H9 (cell line): ENCODE measurements around the gene MLIP. TPM values are rescaled to one million over a fixed set of nuclear protein-coding genes. Genes with fewer than 3 reads are reported as not detected.

Source experiments
- DNase-seq: peaks from one replicate; pipeline ENCODE4 v3.0.0-alpha.2; 2017
- H2AFZ ChIP-seq: one replicate; pipeline ENCODE4 v1.6.1; 2013; ENCODE audit warnings: mild to moderate bottlenecking, low read length, control low read depth, moderate library complexity
- H2AK5ac ChIP-seq: 2 replicates; pipeline ENCODE4 v1.6.1; 2013; ENCODE audit warnings: low read length, control low read depth, mixed read lengths; ENCODE audit not compliant: insufficient read length
- H2BK120ac ChIP-seq: one replicate; pipeline ENCODE4 v1.6.1; 2013; ENCODE audit warnings: low read depth, mild to moderate bottlenecking, low read length, control low read depth, inconsistent platforms; ENCODE audit not compliant: poor library complexity, severe bottlenecking
- H2BK12ac ChIP-seq: 2 replicates; pipeline ENCODE4 v1.6.1; 2013; ENCODE audit warnings: low read length, control low read depth, mixed read lengths, low read depth; ENCODE audit not compliant: insufficient read length
- H2BK15ac ChIP-seq: 2 replicates; pipeline ENCODE4 v1.6.1; 2013; ENCODE audit warnings: low read depth, low read length, control low read depth
- H2BK20ac ChIP-seq: one replicate; pipeline ENCODE4 v1.6.1; 2013; ENCODE audit warnings: low read depth, mild to moderate bottlenecking, low read length, control low read depth, inconsistent platforms; ENCODE audit not compliant: poor library complexity, severe bottlenecking
- H2BK5ac ChIP-seq: 2 replicates; pipeline ENCODE4 v1.6.1; 2013; ENCODE audit warnings: low read length, control low read depth, mixed read lengths; ENCODE audit not compliant: insufficient read length
- H3K14ac ChIP-seq: 2 replicates; pipeline ENCODE4 v1.6.1; 2013; ENCODE audit warnings: low read length, control low read depth; ENCODE audit not compliant: insufficient read depth
- H3K18ac ChIP-seq: 2 replicates; pipeline ENCODE4 v1.6.1; 2013; ENCODE audit warnings: low read depth, mild to moderate bottlenecking, mixed read lengths, low read length, control low read depth; ENCODE audit not compliant: insufficient read length
- H3K23ac ChIP-seq: 2 replicates; pipeline ENCODE4 v1.6.1; 2013; ENCODE audit warnings: low read length, control low read depth, mixed read lengths, low read depth; ENCODE audit not compliant: insufficient read length
- H3K23me2 ChIP-seq: 2 replicates; pipeline ENCODE4 v1.6.1; 2013; ENCODE audit warnings: low read depth, mild to moderate bottlenecking, mixed read lengths, low read length, control low read depth; ENCODE audit not compliant: insufficient read length, poor library complexity, severe bottlenecking
- H3K27ac ChIP-seq: 2 replicates; pipeline ENCODE4 v1.5.1; 2013; ENCODE audit warnings: low read length, control low read depth, mixed read lengths, low read depth; ENCODE audit not compliant: insufficient read length
- H3K27me3 ChIP-seq: 2 replicates; pipeline ENCODE4 v1.6.1; 2013; ENCODE audit warnings: low read length, control low read depth, inconsistent platforms; ENCODE audit not compliant: insufficient read depth
- H3K4ac ChIP-seq: 2 replicates; pipeline ENCODE4 v1.6.1; 2013; ENCODE audit warnings: low read depth, mild to moderate bottlenecking, control low read depth, inconsistent platforms, low read length, moderate library complexity
- H3K4me1 ChIP-seq: 2 replicates; pipeline ENCODE4 v1.6.1; 2013; ENCODE audit warnings: low read length, control low read depth, inconsistent platforms; ENCODE audit not compliant: insufficient read depth
- H3K4me2 ChIP-seq: 2 replicates; pipeline ENCODE4 v1.6.1; 2013; ENCODE audit warnings: low read length, control low read depth, mixed read lengths; ENCODE audit not compliant: insufficient read length, insufficient read depth
- H3K56ac ChIP-seq: 2 replicates; pipeline ENCODE4 v1.6.1; 2013; ENCODE audit warnings: low read depth, mild to moderate bottlenecking, mixed read lengths, low read length, control low read depth; ENCODE audit not compliant: insufficient read length
- H3K79me1 ChIP-seq: 2 replicates; pipeline ENCODE4 v1.6.1; 2013; ENCODE audit warnings: low read depth, mild to moderate bottlenecking, moderate library complexity, low read length, control low read depth, inconsistent platforms; ENCODE audit not compliant: insufficient read depth, poor library complexity, severe bottlenecking
- H3K79me2 ChIP-seq: 2 replicates; pipeline ENCODE4 v1.6.1; 2013; ENCODE audit warnings: low read length, control low read depth, inconsistent platforms; ENCODE audit not compliant: insufficient read depth
- H3K9ac ChIP-seq: 2 replicates; pipeline ENCODE4 v1.6.1; 2013; ENCODE audit warnings: low read length, control low read depth, mixed read lengths; ENCODE audit not compliant: insufficient read length; ENCODE audit errors: extremely low read depth
- H3K9me3 ChIP-seq: one replicate; pipeline ENCODE4 v1.6.1; 2013; ENCODE audit warnings: low read depth, low read length, inconsistent platforms; ENCODE audit not compliant: control insufficient read depth
- H3T11ph ChIP-seq: one replicate; pipeline ENCODE4 v1.6.1; 2013; ENCODE audit warnings: mild to moderate bottlenecking, low read length, control low read depth, inconsistent platforms
- H4K20me1 ChIP-seq: one replicate; pipeline ENCODE4 v1.6.1; 2013; ENCODE audit not compliant: control insufficient read depth, insufficient read length, insufficient read depth
- H4K5ac ChIP-seq: 2 replicates; pipeline ENCODE4 v1.6.1; 2013; ENCODE audit warnings: low read depth, mild to moderate bottlenecking, mixed read lengths, low read length, control low read depth; ENCODE audit not compliant: insufficient read length
- H4K8ac ChIP-seq: replicated peaks from 2 replicates; pipeline ENCODE4 v1.6.1; 2013; ENCODE audit warnings: low read length, control low read depth, mixed read lengths, low read depth; ENCODE audit not compliant: insufficient read length
- H4K91ac ChIP-seq: 2 replicates; pipeline ENCODE4 v1.6.1; 2013; ENCODE audit warnings: low read depth, mild to moderate bottlenecking, moderate library complexity, mixed read lengths, low read length, control low read depth; ENCODE audit not compliant: insufficient read length
- H3K27ac Mint-ChIP-seq, 3 experiments: 2 replicates in 2 of 3; 3 replicates in 1 of 3; pipeline ENCODE4 v1.8.0; 2020 to 2021; ENCODE audit warnings: mixed read lengths in 3 of 3, mild to moderate bottlenecking in 1 of 3, moderate library complexity in 1 of 3
- H3K27me3 Mint-ChIP-seq: 2 replicates; pipeline ENCODE4 v1.8.0; 2021; ENCODE audit warnings: low read depth, mild to moderate bottlenecking, moderate library complexity, mixed read lengths
- H3K36me3 Mint-ChIP-seq, 3 experiments: 2 replicates in 2 of 3; 3 replicates in 1 of 3; pipeline ENCODE4 v1.8.0; 2020 to 2021; ENCODE audit warnings: low read depth in 3 of 3, mixed read lengths in 3 of 3; ENCODE audit not compliant: insufficient read depth in 1 of 3
- H3K4me1 Mint-ChIP-seq, 2 experiments: 2 replicates each; pipeline ENCODE4 v1.8.0; 2020; ENCODE audit warnings: mixed read lengths in 2 of 2
- H3K4me3 Mint-ChIP-seq, 2 experiments: 2 replicates in 1 of 2; 3 replicates in 1 of 2; pipeline ENCODE4 v1.8.0; 2020 to 2021; ENCODE audit warnings: mild to moderate bottlenecking in 2 of 2, mixed read lengths in 2 of 2, moderate library complexity in 1 of 2
- H3K9me3 Mint-ChIP-seq, 2 experiments: 2 replicates in 1 of 2; 3 replicates in 1 of 2; pipeline ENCODE4 v1.8.0; 2020; ENCODE audit warnings: mild to moderate bottlenecking in 2 of 2, mixed read lengths in 2 of 2, moderate library complexity in 1 of 2
- WGBS: extraction: QIAGEN DNeasy Blood & Tissue Kit; methylation state at CpG from one replicate; pipeline ENCODE4 v1.1.7; 2013; ENCODE audit warnings: missing lambda C conversion rate, low lambda C conversion rate, mixed read lengths; ENCODE audit not compliant: insufficient read length; ENCODE audit errors: extremely low coverage; 5-methylcytosine and 5-hydroxymethylcytosine counted together
- total RNA-seq: library from RNA; stranded (reverse); gene quantifications from 2 replicates; pipeline ENCODE4 v1.2.1, GENCODE V29; 2021
- TF ChIP-seq, protein P1 (sequence below): fragments of 200-600 bp; sonication (generic); conservative IDR thresholded peaks from 3 replicates; pipeline ENCODE4 v1.8.0; 2021; ENCODE audit warnings: antibody characterized with exemption, mild to moderate bottlenecking

The MLIP gene
- total RNA-seq, 1 experiment from 2014 or later: not detected

DNA sequence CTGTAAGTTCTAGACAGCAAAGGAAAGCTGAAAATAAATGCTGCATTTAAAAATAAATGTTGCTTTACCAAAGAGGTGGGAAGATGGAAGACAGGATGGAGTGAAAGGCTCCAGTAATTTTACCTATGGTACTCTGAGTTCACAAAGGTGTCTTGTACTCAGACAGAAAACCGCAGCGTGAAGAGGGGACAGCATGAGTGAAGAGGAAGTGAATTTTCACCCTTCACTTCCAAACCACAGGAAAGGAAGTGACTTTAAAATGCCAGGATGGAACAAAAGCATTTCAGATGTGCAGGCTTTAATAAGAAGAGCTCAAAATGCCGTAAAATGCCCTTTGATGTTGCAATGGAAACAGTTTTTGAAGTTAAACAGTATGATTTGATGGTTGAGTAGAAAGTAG lies 105.8 kb downstream of the MLIP start:
- no peaks in the 10 kb centered on the region for H3K9me3 ChIP-seq
- no peak overlapping the region for H3K14ac ChIP-seq
- H2BK5ac ChIP-seq: no peak overlapping the region
- no peak overlapping the region for H2BK20ac ChIP-seq
- H4K20me1 ChIP-seq: no peaks in the 10 kb centered on the region
- no peak overlapping the region for H4K91ac ChIP-seq
- no peak overlapping the region for H2AK5ac ChIP-seq
- no peaks in the 10 kb centered on the region for H3K79me2 ChIP-seq
- Mint-ChIP-seq H3K27ac (no peak overlapping the region; a peak in 1 of 7 replicates), H3K4me3 (no peak overlapping the region), H3K9me3 (no peaks in the 10 kb centered on the region; a peak in 1 of 5 replicates), H3K36me3 (no peaks in the 10 kb centered on the region), H3K27me3 (no peaks in the 10 kb centered on the region), H3K4me1 (no peaks in the 10 kb centered on the region)
- H4K5ac ChIP-seq: no peak overlapping the region
- H3K18ac ChIP-seq: no peak overlapping the region
- no peak overlapping the region for H3K9ac ChIP-seq
- no peak overlapping the region for H2AFZ ChIP-seq
- H3K4ac ChIP-seq: no peak overlapping the region
- H3K4me1 ChIP-seq: no peaks in the 10 kb centered on the region
- no peak overlapping the region for H3K56ac ChIP-seq
- no peak for DNase-seq
- H3K79me1 ChIP-seq: no peaks in the 10 kb centered on the region
- no peak overlapping the region for H3T11ph ChIP-seq
- H3K23ac ChIP-seq: no peak overlapping the region
- no peak overlapping the region for H4K8ac ChIP-seq
- H2BK15ac ChIP-seq: no peak overlapping the region
- no peaks in the 10 kb centered on the region for H3K27me3 ChIP-seq
- no CpG with 5 or more reads among the region's 3 CpGs for WGBS
- no peaks in the 10 kb centered on the region for H3K23me2 ChIP-seq
- H3K4me2 ChIP-seq: no peak overlapping the region
- TF ChIP-seq, protein P1, sequence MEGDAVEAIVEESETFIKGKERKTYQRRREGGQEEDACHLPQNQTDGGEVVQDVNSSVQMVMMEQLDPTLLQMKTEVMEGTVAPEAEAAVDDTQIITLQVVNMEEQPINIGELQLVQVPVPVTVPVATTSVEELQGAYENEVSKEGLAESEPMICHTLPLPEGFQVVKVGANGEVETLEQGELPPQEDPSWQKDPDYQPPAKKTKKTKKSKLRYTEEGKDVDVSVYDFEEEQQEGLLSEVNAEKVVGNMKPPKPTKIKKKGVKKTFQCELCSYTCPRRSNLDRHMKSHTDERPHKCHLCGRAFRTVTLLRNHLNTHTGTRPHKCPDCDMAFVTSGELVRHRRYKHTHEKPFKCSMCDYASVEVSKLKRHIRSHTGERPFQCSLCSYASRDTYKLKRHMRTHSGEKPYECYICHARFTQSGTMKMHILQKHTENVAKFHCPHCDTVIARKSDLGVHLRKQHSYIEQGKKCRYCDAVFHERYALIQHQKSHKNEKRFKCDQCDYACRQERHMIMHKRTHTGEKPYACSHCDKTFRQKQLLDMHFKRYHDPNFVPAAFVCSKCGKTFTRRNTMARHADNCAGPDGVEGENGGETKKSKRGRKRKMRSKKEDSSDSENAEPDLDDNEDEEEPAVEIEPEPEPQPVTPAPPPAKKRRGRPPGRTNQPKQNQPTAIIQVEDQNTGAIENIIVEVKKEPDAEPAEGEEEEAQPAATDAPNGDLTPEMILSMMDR: no peak
- H3K27ac ChIP-seq: no peak overlapping the region
- H2BK120ac ChIP-seq: no peak overlapping the region
- H2BK12ac ChIP-seq: no peak overlapping the region
